ENCODE measurements around the gene PPL.

GRCh38 chr16:4968879-4969483, 32.0 kb upstream of the PPL start:
- TF ChIP-seq EZH2 (IDR thresholded peaks at IDR 0.05): no peak
- no peak for TF ChIP-seq YY1 (IDR thresholded peaks at IDR 0.05; ENCODE audit: extremely low read depth, insufficient replicate concordance, low read depth, low read length)
- TF ChIP-seq CTCF (IDR thresholded peaks at IDR 0.05 in 2 of 3, conservative IDR thresholded peaks at IDR 0.05 in 1 of 3; ENCODE audit: borderline replicate concordance in 1 of 3, insufficient read depth in 1 of 3, low read depth in 2 of 3, low read length in 2 of 3): no peak
- TF ChIP-seq SIN3A (IDR thresholded peaks at IDR 0.05; ENCODE audit: low read depth): no peak
- TF ChIP-seq EZH2phosphoT487 (IDR thresholded peaks at IDR 0.05; ENCODE audit: borderline replicate concordance): no peak
- TF ChIP-seq POLR2A (IDR thresholded peaks at IDR 0.05; ENCODE audit: borderline replicate concordance, extremely low read depth, insufficient read depth, insufficient read length): no peak
- TF ChIP-seq MAX (IDR thresholded peaks at IDR 0.05): no peak
- TF ChIP-seq RAD21 (IDR thresholded peaks at IDR 0.05; ENCODE audit: low read depth): no peak
- no peak for TF ChIP-seq ZBTB33 (IDR thresholded peaks at IDR 0.05; ENCODE audit: extremely low read depth, insufficient replicate concordance, low read length)
- TF ChIP-seq EGR1 (IDR thresholded peaks at IDR 0.05; ENCODE audit: low read depth): no peak
- TF ChIP-seq POLR2AphosphoS5 (IDR thresholded peaks at IDR 0.05; ENCODE audit: low read depth, low read length): no peak
- no peak for TF ChIP-seq CEBPB (IDR thresholded peaks at IDR 0.05; ENCODE audit: low read depth)
- TF ChIP-seq TCF7L2 (IDR thresholded peaks at IDR 0.05; ENCODE audit: borderline replicate concordance, extremely low read depth, insufficient read depth, insufficient read length): no peak
- no peak for TF ChIP-seq ELF1 (IDR thresholded peaks at IDR 0.05; ENCODE audit: borderline replicate concordance, low read depth)
